IMR-90 (cell line): ENCODE results near the gene FOXO3. TPM values are rescaled to one million over a fixed set of nuclear protein-coding genes. Genes with fewer than 3 reads are reported as not detected.
A peak's percentile ranks its signal among the peaks of the same experiment; 100 is the strongest.

Experiments used
- ATAC-seq: fragments of 200-7000 bp; cut with Tn5 transposase; 2 replicates; pipeline ENCODE4 v1.9.1; 2020; ENCODE audit warnings: low read depth, mild to moderate bottlenecking, moderate library complexity
- BruUV-seq: library from RNA; stranded (reverse); fragments of 400-500 nt; replicated peaks from 2 replicates; lab custom pipeline; 2021; lab: Mats Ljungman, UMichigan
- CTCF ChIA-PET: fragments of 300-600 bp; formaldehyde crosslinking; extraction: SDS; loops from one replicate; lab custom pipeline; 2021; ENCODE audit warnings: antibody characterized with exemption; lab: Yijun Ruan, JAX
- POLR2A ChIA-PET: fragments of 300-600 bp; sonication (Branson Sonifier 250); formaldehyde crosslinking; loops from one replicate; lab custom pipeline; 2022; ENCODE audit warnings: antibody characterized with exemption; ENCODE audit not compliant: unreplicated experiment; lab: Charles Lee
- DNase-seq: peaks from one replicate; pipeline ENCODE4 v3.0.0; 2013
- H2AFZ ChIP-seq: replicated peaks from 2 replicates; pipeline ENCODE3; 2013; ENCODE audit warnings: low read length, mild to moderate bottlenecking; ENCODE audit not compliant: poor library complexity
- H2AK5ac ChIP-seq: 2 replicates; pipeline ENCODE4 v1.6.1; 2013; ENCODE audit warnings: low read depth, low read length, inconsistent platforms
- H2AK9ac ChIP-seq: replicated peaks from 2 replicates; pipeline ENCODE3; 2013; ENCODE audit warnings: mild to moderate bottlenecking, low read depth, low read length, moderate library complexity; ENCODE audit not compliant: poor library complexity
- H2BK120ac ChIP-seq: 2 replicates; pipeline ENCODE4 v1.6.1; 2013; ENCODE audit warnings: low read depth, low read length, inconsistent platforms
- H2BK15ac ChIP-seq: 3 replicates; pipeline ENCODE4 v1.6.1; 2013; ENCODE audit warnings: low read depth, low read length, inconsistent platforms
- H2BK20ac ChIP-seq: 2 replicates; pipeline ENCODE4 v1.6.1; 2013; ENCODE audit warnings: low read depth, mild to moderate bottlenecking, inconsistent platforms, low read length, moderate library complexity
- H2BK5ac ChIP-seq: 2 replicates; pipeline ENCODE4 v1.6.1; 2013; ENCODE audit warnings: mild to moderate bottlenecking, low read depth, low read length, inconsistent platforms; ENCODE audit not compliant: poor library complexity, severe bottlenecking
- H3K14ac ChIP-seq: replicated peaks from 2 replicates; pipeline ENCODE4 v1.6.1; 2013; ENCODE audit warnings: low read depth, low read length, inconsistent platforms
- H3K18ac ChIP-seq: 2 replicates; pipeline ENCODE4 v1.6.1; 2013; ENCODE audit warnings: low read depth, low read length, control low read depth
- H3K23ac ChIP-seq: 2 replicates; pipeline ENCODE4 v1.6.1; 2013; ENCODE audit warnings: low read depth, low read length, inconsistent platforms
- H3K27ac ChIP-seq: 2 replicates; pipeline ENCODE4 v1.5.1; 2013; ENCODE audit warnings: mild to moderate bottlenecking, control low read depth, low read length; ENCODE audit not compliant: insufficient read depth
- H3K27me3 ChIP-seq: 2 replicates; pipeline ENCODE4 v1.6.1; 2013; ENCODE audit warnings: low read length; ENCODE audit not compliant: control insufficient read depth, insufficient read depth
- H3K36me3 ChIP-seq: 2 replicates; pipeline ENCODE4 v1.6.1; 2013; ENCODE audit warnings: low read length, mixed read lengths; ENCODE audit not compliant: control insufficient read depth, insufficient read depth
- H3K4ac ChIP-seq: 2 replicates; pipeline ENCODE4 v1.6.1; 2013; ENCODE audit warnings: low read depth, low read length, inconsistent platforms
- H3K4me1 ChIP-seq: 2 replicates; pipeline ENCODE4 v1.6.1; 2013; ENCODE audit warnings: low read length, mixed read lengths; ENCODE audit not compliant: control insufficient read depth, insufficient read depth
- H3K4me2 ChIP-seq: 2 replicates; pipeline ENCODE4 v1.6.1; 2013; ENCODE audit warnings: low read depth, mild to moderate bottlenecking, control low read depth, low read length, moderate library complexity
- H3K4me3 ChIP-seq: 2 replicates; pipeline ENCODE4 v1.5.1; 2013; ENCODE audit warnings: low read depth, mild to moderate bottlenecking, control low read depth, low read length, moderate library complexity; ENCODE audit not compliant: insufficient read depth
- H3K56ac ChIP-seq: 2 replicates; pipeline ENCODE4 v1.6.1; 2013; ENCODE audit warnings: low read length, inconsistent platforms; ENCODE audit not compliant: insufficient read depth; ENCODE audit errors: extremely low read depth
- H3K79me1 ChIP-seq, 2 experiments: 2 replicates each; pipeline ENCODE4 v1.6.1; 2013; ENCODE audit warnings: low read length in 2 of 2, inconsistent platforms in 1 of 2, low read depth in 1 of 2
- H3K9ac ChIP-seq: 2 replicates; pipeline ENCODE4 v1.6.1; 2013; ENCODE audit warnings: low read depth, low read length, control low read depth
- H3K9me1 ChIP-seq: 2 replicates; pipeline ENCODE4 v1.6.1; 2013; ENCODE audit warnings: low read length, inconsistent platforms; ENCODE audit not compliant: insufficient read depth
- H3K9me3 ChIP-seq: 2 replicates; pipeline ENCODE4 v1.6.1; 2013; ENCODE audit warnings: low read length; ENCODE audit not compliant: control insufficient read depth, insufficient read depth
- H4K20me1 ChIP-seq: 2 replicates; pipeline ENCODE4 v1.6.1; 2013; ENCODE audit warnings: low read length, inconsistent platforms; ENCODE audit not compliant: insufficient read depth
- H4K5ac ChIP-seq: 2 replicates; pipeline ENCODE4 v1.6.1; 2013; ENCODE audit warnings: mild to moderate bottlenecking, low read depth, low read length, control low read depth
- H4K8ac ChIP-seq, 2 experiments: 2 replicates each; pipeline ENCODE4 v1.6.1; 2013; ENCODE audit warnings: low read depth in 2 of 2, low read length in 2 of 2, control low read depth in 1 of 2, inconsistent platforms in 1 of 2
- H4K91ac ChIP-seq: 2 replicates; pipeline ENCODE4 v1.6.1; 2013; ENCODE audit warnings: low read depth, low read length, inconsistent platforms; ENCODE audit not compliant: insufficient read depth
- BHLHE40 ChIP-seq: fragments of 150-350 bp; IDR thresholded peaks from 2 replicates; pipeline ENCODE4 v1.6.1; 2016; ENCODE audit warnings: mild to moderate bottlenecking, low read depth, low read length
- CTCF ChIP-seq: conservative IDR thresholded peaks from 2 replicates; pipeline ENCODE4 v1.5.1; 2012; ENCODE audit warnings: mild to moderate bottlenecking, low read depth, low read length, improper control_type of control experiment
- ELK1 ChIP-seq: fragments of 150-350 bp; IDR thresholded peaks from 2 replicates; pipeline ENCODE4 v1.6.1; 2016; ENCODE audit warnings: low read depth, mild to moderate bottlenecking, low read length, moderate library complexity, borderline replicate concordance
- FOS ChIP-seq: fragments of 150-350 bp; IDR thresholded peaks from 2 replicates; pipeline ENCODE4 v1.6.1; 2016; ENCODE audit warnings: low read depth, low read length
- MAZ ChIP-seq: IDR thresholded peaks from 2 replicates; pipeline ENCODE4 v1.6.1; 2012; ENCODE audit warnings: low read depth, mild to moderate bottlenecking, low read length, improper control_type of control experiment, moderate library complexity, borderline replicate concordance
- NFE2L2 ChIP-seq: fragments of 150-350 bp; IDR thresholded peaks from 2 replicates; pipeline ENCODE4 v1.6.1; 2016; ENCODE audit warnings: low read depth, mild to moderate bottlenecking, low read length
- POLR2A ChIP-seq: IDR thresholded peaks from 2 replicates; pipeline ENCODE4 v1.6.1; 2012; ENCODE audit warnings: mild to moderate bottlenecking, low read depth, low read length
- RAD21 ChIP-seq: IDR thresholded peaks from 2 replicates; pipeline ENCODE4 v1.6.1; 2012; ENCODE audit warnings: low read length, improper control_type of control experiment
- SMC3 ChIP-seq: fragments of 150-350 bp; IDR thresholded peaks from 2 replicates; pipeline ENCODE4 v1.6.1; 2016; ENCODE audit warnings: low read depth, mild to moderate bottlenecking, antibody characterized with exemption, low read length, moderate library complexity
- USF2 ChIP-seq: fragments of 150-350 bp; IDR thresholded peaks from 2 replicates; pipeline ENCODE4 v1.6.1; 2017; ENCODE audit warnings: mild to moderate bottlenecking, antibody characterized with exemption, low read length, low read depth
- whole genome bisulfite sequencing, 2 experiments: methylation state at CpG; one replicate each; pipeline versions ENCODE4 v1.1.5 to v1.1.7; 2013; ENCODE audit warnings: missing lambda C conversion rate in 2 of 2; ENCODE audit not compliant: insufficient read length in 1 of 2; ENCODE audit errors: extremely low coverage in 2 of 2; 5-methylcytosine and 5-hydroxymethylcytosine counted together
- dilution Hi-C: fragments of 300-500 bp; cut with HindIII; formaldehyde crosslinking; loops from one replicate; pipeline ENCODE4 v1.14.3; 2018; ENCODE audit warnings: low sequenced_read_pairs; ENCODE audit not compliant: unreplicated experiment
- in situ Hi-C: fragments of 300-500 bp; cut with MboI; formaldehyde crosslinking; loops from 3 replicates; pipeline ENCODE4 v1.14.3; 2019; ENCODE audit warnings: low sequenced_read_pairs, inconsistent platforms, mixed read lengths
- intact Hi-C: fragments of 100-400 bp; cut with micrococcal nuclease; formaldehyde crosslinking; loops from 2 replicates; pipeline ENCODE4 v1.10.0; 2022
- polyA plus RNA-seq, 3 experiments: library from polyadenylated mRNA; depleted of rRNA; stranded (reverse); fragments of >200 nt; gene quantifications; 2 replicates each; pipeline ENCODE4 v1.2.3, GENCODE V29; 2012; ENCODE audit warnings: low replicate concordance in 1 of 3
- total RNA-seq: library from RNA; depleted of rRNA; stranded (reverse); fragments of >200 nt; gene quantifications from 2 replicates; pipeline ENCODE4 v1.2.3, GENCODE V29; 2012

FOXO3 gene
- total and polyA plus RNA-seq, 2 of the 4 experiments (the other 2 are of a cell fraction): 17.5 to 38.7 TPM

DNA sequence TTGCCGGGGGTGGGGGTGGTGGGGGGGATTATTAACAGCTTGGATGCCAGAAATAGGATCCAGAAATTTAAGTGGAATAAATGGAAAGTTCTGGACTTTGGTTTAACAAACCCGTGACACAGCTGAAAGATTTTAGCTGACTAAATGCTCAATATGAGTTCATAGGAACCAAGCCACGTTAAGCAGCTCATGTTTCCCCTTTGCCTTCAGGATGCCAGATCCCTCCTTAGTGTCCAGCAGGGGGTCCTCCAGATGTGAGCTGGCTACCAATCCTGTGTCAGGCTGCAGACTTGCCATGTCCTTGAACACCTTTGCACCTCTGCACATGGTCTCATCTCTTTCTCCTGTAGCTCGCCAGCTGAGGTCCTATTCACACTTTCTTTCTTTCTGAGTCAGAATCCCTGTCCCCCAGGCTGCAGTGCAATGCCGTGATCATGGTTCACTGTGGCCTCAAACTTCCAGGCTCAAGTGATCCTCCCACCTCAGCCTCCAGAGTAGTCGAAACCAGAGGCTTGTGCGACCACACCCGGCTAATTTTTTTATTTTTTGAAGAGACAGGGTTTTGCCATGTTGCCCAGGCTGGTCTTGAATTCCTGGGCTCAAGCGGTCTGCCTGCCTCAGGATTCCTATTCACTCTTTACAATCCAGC, 154.2 kb downstream of the FOXO3 start:
- Histone ChIP-seq H4K8ac (no peak overlapping the region), H2BK120ac (no peak overlapping the region), H2AK9ac (no peak overlapping the region), H3K27ac (no peak overlapping the region), H3K4me1 (peaks cover 4% of the 10 kb centered on the region), H3K79me1 (no peaks in the 10 kb centered on the region), H3K4me3 (no peak overlapping the region), H2AFZ (no peak overlapping the region), H4K5ac (no peak overlapping the region), H3K18ac (no peak overlapping the region), H3K36me3 (no peaks in the 10 kb centered on the region), H3K56ac (no peak overlapping the region), H3K4ac (peak overlapping the region; percentile 15; the same call in 1 of the 2 replicates), H3K14ac (peak overlapping the region; percentile 65), H4K91ac (no peak overlapping the region), H3K4me2 (no peak overlapping the region; the same call in 1 of the 2 replicates), H2AK5ac (no peak overlapping the region; the same call in 1 of the 2 replicates), H3K23ac (peak overlapping the region; percentile 54; the same call in 1 of the 2 replicates), H2BK5ac (no peak overlapping the region), H3K9me1 (peaks cover 15% of the 10 kb centered on the region; the same call in 1 of the 2 replicates), H3K9ac (no peak overlapping the region), H4K20me1 (no peaks in the 10 kb centered on the region), H3K27me3 (no peaks in the 10 kb centered on the region), H3K9me3 (no peaks in the 10 kb centered on the region; the same call in 1 of the 2 replicates), H2BK20ac (0 out of 2 replicates have a peak overlapping the region, but pooled peaks have one; percentile 14), H2BK15ac (peak overlapping the region; percentile 50; the same call in 1 of the 3 replicates)
- dilution Hi-C loops (no loop called here), in situ Hi-C loops (no loop called here), intact Hi-C loops (no loop called here)
- TF ChIP-seq NFE2L2 (no peak), RAD21 (0 out of 2 replicates have a peak, but pooled peaks have one; percentile 2), BHLHE40 (no peak), MAZ (no peak), FOS (no peak), USF2 (no peak), ELK1 (no peak), POLR2A (no peak), CTCF (0 out of 2 replicates have a peak, but pooled peaks have one; percentile 6), SMC3 (no peak)
- no TSS peak for BruUV-seq
- 74% methylated on average over 3 of the region's 9 CpGs; no CpG with 5 or more reads in 1 of the 2 experiments for WGBS, 2 experiments
- peak; percentile 42 for DNase-seq
- CTCF ChIA-PET: interaction anchor here (1.3 kb wide), 1 partner anchor 55 kb away, joined by 5 read pairs; no protein-coding TSS in a partner anchor
- POLR2A ChIA-PET: no interaction called here
- 0 out of 2 replicates have a peak, but pooled peaks have one; percentile 41 for ATAC-seq
